ENCODE results near the gene PTPRM.

Gene PTPRM

DNA sequence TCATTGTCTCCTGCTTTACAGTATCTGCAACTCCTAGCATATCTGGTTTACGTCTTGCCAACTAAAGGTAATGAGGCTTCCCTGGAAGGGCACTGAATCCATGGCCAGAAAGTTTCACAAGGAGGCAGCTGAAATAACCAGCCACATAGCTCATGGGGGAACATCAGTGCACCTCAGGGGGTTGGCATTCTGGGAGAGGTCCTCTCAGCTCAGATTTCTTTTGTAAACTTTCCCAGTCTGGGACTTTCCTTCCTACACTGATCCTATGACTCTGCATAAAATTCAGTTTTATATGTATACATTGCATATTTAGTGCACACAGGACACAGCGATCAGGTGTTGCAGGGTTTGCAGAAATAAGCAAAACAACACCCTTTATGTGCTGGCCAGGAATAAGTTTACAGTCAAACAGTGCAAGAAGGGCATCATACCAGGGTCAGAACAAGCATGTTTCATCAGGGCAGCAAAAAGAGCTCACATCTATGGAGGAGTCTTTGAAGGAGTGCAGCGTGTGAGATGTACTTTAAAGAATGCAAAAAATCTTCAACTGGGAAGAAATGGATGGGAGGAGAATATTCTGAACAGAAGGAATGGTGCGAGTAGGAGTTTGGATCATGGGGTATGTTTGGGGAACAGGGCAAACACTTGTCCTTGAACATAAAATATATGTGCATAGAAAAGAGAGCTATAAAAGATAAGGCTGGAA lies 801.5 kb downstream of the PTPRM start:
- TF ChIP-seq CTCF (IDR thresholded peaks at IDR 0.05; ENCODE audit: low read depth, low read length) = no peak
- no peak for DNase-seq (ENCODE audit: low read depth in 2 of 2)
- no peak overlapping the region for H3K4me3 ChIP-seq (replicated peaks in 1 of 2; ENCODE audit: low read depth in 2 of 2, low read length in 2 of 2)

DNA sequence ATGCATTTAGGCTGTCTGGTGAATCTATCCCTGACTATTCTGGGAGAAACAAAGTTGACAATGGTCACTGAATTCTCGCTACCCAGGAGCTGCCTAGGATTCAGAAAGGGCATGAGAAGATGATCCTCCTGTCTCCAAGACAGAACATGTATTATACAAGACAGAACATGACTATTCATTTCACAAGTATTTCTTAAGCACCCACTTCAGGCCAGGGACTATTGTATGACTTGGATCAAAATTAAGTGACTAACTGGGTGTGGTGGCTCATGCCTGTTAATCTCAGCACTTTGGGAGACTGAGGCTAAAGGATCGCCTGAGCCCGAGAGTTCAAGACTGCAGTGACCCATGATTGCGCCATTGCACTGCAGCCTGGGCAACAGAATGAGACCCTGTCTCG lies 806.4 kb downstream of the PTPRM start:
- no peak overlapping the region for H3K4me3 ChIP-seq (replicated peaks in 1 of 2; ENCODE audit: low read depth in 2 of 2, low read length in 2 of 2)
- DNase-seq (ENCODE audit: low read depth in 2 of 2) = peak in 1 of 2 donors; percentile 53
- no peak for TF ChIP-seq CTCF (IDR thresholded peaks at IDR 0.05; ENCODE audit: low read depth, low read length)

DNA sequence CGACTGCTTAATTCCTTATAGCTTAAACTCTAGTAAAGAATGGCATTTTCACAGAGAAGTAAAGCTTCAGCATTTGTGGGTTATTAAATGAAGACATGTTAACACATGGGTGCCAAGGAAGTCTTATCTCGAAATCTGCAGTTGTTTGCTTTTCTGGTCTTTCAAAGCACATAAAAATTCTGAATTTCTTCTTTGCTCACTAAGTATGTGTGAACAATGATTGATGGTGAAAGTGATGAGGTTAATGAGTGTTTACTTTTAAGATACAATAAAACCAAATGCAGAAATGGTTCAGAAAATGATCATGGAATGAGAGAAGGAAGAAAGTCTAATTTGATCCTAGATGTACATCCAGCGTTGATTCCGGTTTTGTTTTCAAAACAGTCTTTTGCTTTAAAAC lies 807.6 kb downstream of the PTPRM start:
- TF ChIP-seq CTCF (IDR thresholded peaks at IDR 0.05; ENCODE audit: low read depth, low read length) = no peak
- H3K4me3 ChIP-seq (replicated peaks in 1 of 2; ENCODE audit: low read depth in 2 of 2, low read length in 2 of 2) = no peak overlapping the region
- DNase-seq (ENCODE audit: low read depth in 2 of 2) = no peak

- no peak for TF ChIP-seq CTCF (IDR thresholded peaks at IDR 0.05; ENCODE audit: low read depth, low read length)
- H3K4me3 ChIP-seq (replicated peaks in 1 of 2; ENCODE audit: low read depth in 2 of 2, low read length in 2 of 2) = no peak overlapping the region
- no peak for DNase-seq (ENCODE audit: low read depth in 2 of 2)
Measured at GRCh38 chr18:8375249-8375648, 808.1 kb downstream of the PTPRM start.

GRCh38 chr18:8376113-8376512 lies 809.0 kb downstream of the PTPRM start:
- H3K4me3 ChIP-seq (replicated peaks in 1 of 2; ENCODE audit: low read depth in 2 of 2, low read length in 2 of 2) = no peak overlapping the region
- TF ChIP-seq CTCF (IDR thresholded peaks at IDR 0.05; ENCODE audit: low read depth, low read length) = no peak
- DNase-seq (ENCODE audit: low read depth in 2 of 2) = no peak

- no peak for DNase-seq (ENCODE audit: low read depth in 2 of 2)
- TF ChIP-seq CTCF (IDR thresholded peaks at IDR 0.05; ENCODE audit: low read depth, low read length) = no peak
Measured at GRCh38 chr18:8379187-8379941, 812.2 kb downstream of the PTPRM start.

More at GRCh38 chr18:8379187-8379941, 812.2 kb downstream of the PTPRM start:
- no peak overlapping the region for H3K4me3 ChIP-seq (replicated peaks in 1 of 2; ENCODE audit: low read depth in 2 of 2, low read length in 2 of 2)
